ENCODE data around the gene TM9SF4. TPM values are rescaled to one million over a fixed set of nuclear protein-coding genes. Genes with fewer than 3 reads are reported as not detected.
A peak's percentile ranks its signal among the peaks of the same experiment; 100 is the strongest.
"Not testable (repeated sequence)": the region's sequence is repeated elsewhere in the genome, so short reads cannot be mapped to it uniquely, and the experiment has no call there.

TM9SF4 gene
- total and polyA plus RNA-seq, 2 experiments from 2014 or later = 38.6 to 41.3 TPM

DNA sequence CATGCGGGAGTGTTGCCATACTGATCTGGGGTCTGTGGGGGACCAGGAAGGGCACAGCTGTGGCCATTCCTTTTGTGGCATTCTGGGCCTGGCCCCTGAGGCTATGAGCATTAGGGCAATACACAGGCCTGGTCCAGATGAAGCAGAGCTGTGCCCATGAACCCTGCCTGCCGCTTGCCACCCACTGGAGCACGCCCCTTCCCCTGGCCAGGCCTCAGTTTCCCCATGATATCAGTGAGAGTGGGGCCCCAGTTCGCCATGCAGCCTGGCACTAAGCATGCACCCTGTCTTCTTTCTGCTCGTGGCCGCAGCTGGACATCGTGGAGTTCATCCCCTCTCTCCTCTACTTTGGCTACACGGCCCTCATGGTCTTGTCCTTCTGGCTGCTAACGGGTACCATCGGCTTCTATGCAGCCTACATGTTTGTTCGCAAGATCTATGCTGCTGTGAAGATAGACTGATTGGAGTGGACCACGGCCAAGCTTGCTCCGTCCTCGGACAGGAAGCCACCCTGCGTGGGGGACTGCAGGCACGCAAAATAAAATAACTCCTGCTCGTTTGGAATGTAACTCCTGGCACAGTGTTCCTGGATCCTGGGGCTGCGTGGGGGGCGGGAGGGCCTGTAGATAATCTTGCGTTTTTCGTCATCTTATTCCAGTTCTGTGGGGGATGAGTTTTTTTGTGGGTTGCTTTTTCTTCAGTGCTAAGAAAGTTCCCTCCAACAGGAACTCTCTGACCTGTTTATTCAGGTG, 55.6 kb downstream of the TM9SF4 start:
- no peak overlapping the region for H3K4me3 ChIP-seq
- H3K4me1 ChIP-seq (ENCODE audit: insufficient read depth) = 0 out of 2 replicates have a peak, but pooled peaks cover 5% of the 10 kb centered on the region
- H3K9me3 ChIP-seq (ENCODE audit: low read depth) = no peaks in the 10 kb centered on the region
- H3K79me2 ChIP-seq (ENCODE audit: insufficient read depth) = no peaks in the 10 kb centered on the region
- in situ Hi-C loops (cut with MboI) = no loop called here
- no peak for TF ChIP-seq EZH2 (IDR thresholded peaks at IDR 0.05; ENCODE audit: insufficient read depth, poor library complexity, severe bottlenecking)
- no peak for TF ChIP-seq EZH2phosphoT487 (IDR thresholded peaks at IDR 0.05; ENCODE audit: insufficient read depth, low read depth)
- H2AFZ ChIP-seq = no peak overlapping the region
- no peaks in the 10 kb centered on the region for H3K27me3 ChIP-seq (replicated peaks; ENCODE audit: insufficient read depth)
- WGBS, 2 experiments (ENCODE audit: low coverage in 1 of 2, low lambda C conversion rate in 2 of 2, missing lambda C conversion rate in 2 of 2) = 89 to 91% methylated on average over 21 of the region's 21 CpGs
- H4K20me1 ChIP-seq (ENCODE audit: insufficient read depth) = no peaks in the 10 kb centered on the region
- no peaks in the 10 kb centered on the region for H3K9me2 ChIP-seq (ENCODE audit: insufficient read depth)
- H3K4me2 ChIP-seq (ENCODE audit: unreplicated experiment) = no peak overlapping the region
- no peak overlapping the region for H3K9ac ChIP-seq
- DNase-seq = no peak
- H3K36me3 ChIP-seq (ENCODE audit: low read depth) = peaks cover 23% of the 10 kb centered on the region; the same call in 1 of the 2 replicates
- no peak overlapping the region for H3K27ac ChIP-seq
- peaks cover 9% of the 10 kb centered on the region; the same call in 1 of the 2 replicates for H3F3A ChIP-seq (ENCODE audit: insufficient read depth)

- H3K4me2 ChIP-seq (ENCODE audit: unreplicated experiment) = no peak overlapping the region
- 0 out of 2 replicates have a peak, but pooled peaks cover 5% of the 10 kb centered on the region for H3K4me1 ChIP-seq (ENCODE audit: insufficient read depth)
- no peak overlapping the region for H3K9ac ChIP-seq
- no peak overlapping the region for H2AFZ ChIP-seq
- H4K20me1 ChIP-seq (ENCODE audit: insufficient read depth) = no peaks in the 10 kb centered on the region
- H3K4me3 ChIP-seq = no peak overlapping the region
- no peaks in the 10 kb centered on the region for H3K9me2 ChIP-seq (ENCODE audit: insufficient read depth)
- H3K27me3 ChIP-seq (replicated peaks; ENCODE audit: insufficient read depth) = no peaks in the 10 kb centered on the region
- DNase-seq = no peak
- no peak for TF ChIP-seq EZH2 (IDR thresholded peaks at IDR 0.05; ENCODE audit: insufficient read depth, poor library complexity, severe bottlenecking)
- TF ChIP-seq EZH2phosphoT487 (IDR thresholded peaks at IDR 0.05; ENCODE audit: insufficient read depth, low read depth) = no peak
- peaks cover 22% of the 10 kb centered on the region; the same call in 1 of the 2 replicates for H3K36me3 ChIP-seq (ENCODE audit: low read depth)
- no peaks in the 10 kb centered on the region for H3K9me3 ChIP-seq (ENCODE audit: low read depth)
- H3K27ac ChIP-seq = no peak overlapping the region
- no peaks in the 10 kb centered on the region for H3K79me2 ChIP-seq (ENCODE audit: insufficient read depth)
- 75 to 78% methylated on average over 8 of the region's 8 CpGs for WGBS, 2 experiments (ENCODE audit: low coverage in 1 of 2, low lambda C conversion rate in 2 of 2, missing lambda C conversion rate in 2 of 2)
- peaks cover 9% of the 10 kb centered on the region; the same call in 1 of the 2 replicates for H3F3A ChIP-seq (ENCODE audit: insufficient read depth)
- in situ Hi-C loops (cut with MboI) = no loop called here
These were observed 56.5 kb downstream of the TM9SF4 start for GRCh38 chr20:32165836-32166545.

- no peak overlapping the region for H3K4me3 ChIP-seq
- no peak overlapping the region for H3K4me2 ChIP-seq (ENCODE audit: unreplicated experiment)
- peaks cover 9% of the 10 kb centered on the region; the same call in 1 of the 2 replicates for H3F3A ChIP-seq (ENCODE audit: insufficient read depth)
- H3K9ac ChIP-seq = no peak overlapping the region
- WGBS, 2 experiments (ENCODE audit: low coverage in 1 of 2, low lambda C conversion rate in 2 of 2, missing lambda C conversion rate in 2 of 2) = 95 to 99% methylated on average over 4 of the region's 4 CpGs
- H3K27ac ChIP-seq = no peak overlapping the region
- TF ChIP-seq EZH2phosphoT487 (IDR thresholded peaks at IDR 0.05; ENCODE audit: insufficient read depth, low read depth) = no peak
- TF ChIP-seq EZH2 (IDR thresholded peaks at IDR 0.05; ENCODE audit: insufficient read depth, poor library complexity, severe bottlenecking) = no peak
- H3K36me3 ChIP-seq (ENCODE audit: low read depth) = peaks cover 7% of the 10 kb centered on the region; the same call in 1 of the 2 replicates
- no peaks in the 10 kb centered on the region for H4K20me1 ChIP-seq (ENCODE audit: insufficient read depth)
- H3K4me1 ChIP-seq (ENCODE audit: insufficient read depth) = 0 out of 2 replicates have a peak, but pooled peaks cover 5% of the 10 kb centered on the region
- no peaks in the 10 kb centered on the region for H3K27me3 ChIP-seq (replicated peaks; ENCODE audit: insufficient read depth)
- DNase-seq = no peak
- in situ Hi-C loops (cut with MboI) = no loop called here
- no peaks in the 10 kb centered on the region for H3K9me3 ChIP-seq (ENCODE audit: low read depth)
- no peaks in the 10 kb centered on the region for H3K79me2 ChIP-seq (ENCODE audit: insufficient read depth)
- H2AFZ ChIP-seq = no peak overlapping the region
- H3K9me2 ChIP-seq (ENCODE audit: insufficient read depth) = no peaks in the 10 kb centered on the region
These were observed 58.0 kb downstream of the TM9SF4 start for GRCh38 chr20:32167552-32167951.

DNA sequence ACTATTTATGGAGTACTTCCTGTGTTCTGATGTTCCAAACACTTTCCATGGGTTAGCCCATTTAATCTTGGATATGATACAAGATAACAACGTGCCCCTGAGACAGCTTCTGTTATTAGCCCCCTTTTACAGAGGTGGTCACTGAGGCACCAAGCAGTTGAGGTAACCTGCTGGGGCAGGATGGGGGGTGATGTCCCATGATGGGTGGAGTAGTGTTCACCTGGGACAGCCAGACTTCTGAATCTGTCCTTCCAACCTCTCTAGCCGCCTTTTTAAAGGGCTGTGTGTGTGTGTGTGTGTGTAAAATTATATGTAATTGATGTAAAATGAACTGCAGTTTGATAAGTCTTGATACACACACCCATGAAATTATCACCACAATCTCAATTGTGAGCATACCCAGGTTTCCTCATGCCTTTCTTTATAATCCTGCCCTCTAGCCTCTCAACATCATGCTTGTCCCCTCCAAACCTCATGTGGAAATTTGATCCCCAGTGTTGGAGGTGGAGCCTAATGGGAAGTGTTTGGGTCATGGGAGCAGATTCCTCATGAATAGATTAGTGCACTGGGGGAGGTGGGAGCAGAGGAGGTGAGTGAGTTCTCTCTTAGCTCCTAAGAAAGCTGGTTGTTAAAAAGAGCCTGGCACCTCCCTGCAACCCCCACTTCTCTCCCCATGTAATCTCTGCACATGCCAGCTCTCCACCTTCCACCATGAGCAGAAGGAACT, 58.8 kb downstream of the TM9SF4 start:
- Histone ChIP-seq H3K36me3 (ENCODE audit: low read depth) (peaks cover 4% of the 10 kb centered on the region; the same call in 1 of the 2 replicates), H3K9me3 (ENCODE audit: low read depth) (no peaks in the 10 kb centered on the region), H3F3A (ENCODE audit: insufficient read depth) (peaks cover 9% of the 10 kb centered on the region; the same call in 1 of the 2 replicates), H2AFZ (no peak overlapping the region), H3K4me3 (no peak overlapping the region), H3K4me1 (ENCODE audit: insufficient read depth) (0 out of 2 replicates have a peak, but pooled peaks cover 5% of the 10 kb centered on the region), H3K79me2 (ENCODE audit: insufficient read depth) (no peaks in the 10 kb centered on the region), H3K9ac (no peak overlapping the region), H3K4me2 (ENCODE audit: unreplicated experiment) (no peak overlapping the region), H3K27me3 (replicated peaks; ENCODE audit: insufficient read depth) (no peaks in the 10 kb centered on the region), H4K20me1 (ENCODE audit: insufficient read depth) (no peaks in the 10 kb centered on the region), H3K27ac (no peak overlapping the region), H3K9me2 (ENCODE audit: insufficient read depth) (no peaks in the 10 kb centered on the region)
- peak; percentile 13 for DNase-seq
- TF ChIP-seq EZH2phosphoT487 (IDR thresholded peaks at IDR 0.05; ENCODE audit: insufficient read depth, low read depth) (no peak), EZH2 (IDR thresholded peaks at IDR 0.05; ENCODE audit: insufficient read depth, poor library complexity, severe bottlenecking) (no peak)
- WGBS, 2 experiments (ENCODE audit: low coverage in 1 of 2, low lambda C conversion rate in 2 of 2, missing lambda C conversion rate in 2 of 2) = 88 to 100% methylated on average over 2 of the region's 2 CpGs
- in situ Hi-C loops (cut with MboI) = no loop called here

- H4K20me1 ChIP-seq (ENCODE audit: insufficient read depth); H3K27me3 ChIP-seq (replicated peaks; ENCODE audit: insufficient read depth); H3K9me2 ChIP-seq (ENCODE audit: insufficient read depth); in situ Hi-C loops (cut with MboI); H3F3A ChIP-seq (ENCODE audit: insufficient read depth); H3K9me3 ChIP-seq (ENCODE audit: low read depth); DNase-seq; H3K4me3 ChIP-seq; H2AFZ ChIP-seq; H3K27ac ChIP-seq; H3K4me1 ChIP-seq (ENCODE audit: insufficient read depth); H3K79me2 ChIP-seq (ENCODE audit: insufficient read depth); H3K36me3 ChIP-seq (ENCODE audit: low read depth); H3K4me2 ChIP-seq (ENCODE audit: unreplicated experiment); H3K9ac ChIP-seq: not testable (repeated sequence)
- WGBS, 2 experiments (ENCODE audit: low coverage in 1 of 2, low lambda C conversion rate in 2 of 2, missing lambda C conversion rate in 2 of 2) = 89 to 90% methylated on average over 7 of the region's 7 CpGs
These were observed 68.2 kb downstream of the TM9SF4 start for GRCh38 chr20:32177696-32178095.
